Renal cortical epithelial cell (primary cell): ENCODE measurements around the gene GNB1L. TPM values are rescaled to one million over a fixed set of nuclear protein-coding genes. Genes with fewer than 3 reads are reported as not detected.
A peak's percentile ranks its signal among the peaks of the same experiment; 100 is the strongest.

Experiments used
- DNase-seq: peaks from one replicate; pipeline ENCODE4 v3.0.0-alpha.2; 2011; ENCODE audit warnings: low read depth
- total RNA-seq: library from RNA; depleted of rRNA; stranded (reverse); fragments of >200 nt; gene quantifications from 2 replicates; pipeline ENCODE4 v1.2.3, GENCODE V29; 2014

Gene GNB1L
- total RNA-seq = 4.9 and 7.3 TPM in 2 replicates

DNA sequence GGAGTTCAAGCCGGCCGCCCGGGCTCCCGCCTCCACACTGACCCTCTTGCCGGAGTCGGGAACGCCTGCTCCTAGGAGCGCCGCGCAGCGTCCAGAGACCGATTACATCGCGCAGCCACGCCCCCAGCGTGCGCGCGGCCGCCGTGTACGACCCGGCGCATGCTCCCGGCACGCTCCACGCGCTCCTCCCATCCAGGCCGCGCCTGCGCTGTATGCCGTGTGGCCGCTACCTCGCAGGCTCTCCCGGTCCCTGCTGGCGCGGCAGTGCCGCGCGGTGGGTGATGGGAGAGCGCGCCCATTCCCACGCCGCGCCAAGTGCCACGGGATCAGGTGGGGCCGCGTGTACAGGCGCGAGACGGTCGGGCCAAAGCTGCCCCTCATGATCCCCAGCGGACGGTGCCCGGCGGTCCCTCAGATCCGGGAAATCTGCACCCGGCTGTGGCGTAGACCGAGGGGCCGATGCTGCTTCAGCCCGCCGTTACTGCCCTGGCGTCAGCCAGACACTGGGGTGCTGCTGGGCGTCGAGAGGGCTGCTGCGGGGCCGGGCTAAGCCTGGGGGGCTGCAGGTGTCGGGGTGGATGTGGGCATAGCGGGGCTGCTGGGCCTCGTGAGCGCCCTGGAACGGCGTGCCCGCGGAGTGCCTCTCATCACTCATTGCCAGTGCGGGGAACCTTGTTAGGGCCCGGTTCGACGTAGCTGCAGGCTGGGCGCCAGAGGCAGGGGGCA is at the start of gene GNB1L, which contains the start of gene RTL10:
Gene GNB1L (minus strand): TSS at position 97 of the 726 bp plus-strand sequence. CDS start 33,519 bp downstream, outside the sequence.
Gene RTL10 (minus strand): TSS at position 97 of the 726 bp plus-strand sequence. CDS start 2,613 bp downstream, outside the sequence.
- peak; percentile 88 for DNase-seq

DNA sequence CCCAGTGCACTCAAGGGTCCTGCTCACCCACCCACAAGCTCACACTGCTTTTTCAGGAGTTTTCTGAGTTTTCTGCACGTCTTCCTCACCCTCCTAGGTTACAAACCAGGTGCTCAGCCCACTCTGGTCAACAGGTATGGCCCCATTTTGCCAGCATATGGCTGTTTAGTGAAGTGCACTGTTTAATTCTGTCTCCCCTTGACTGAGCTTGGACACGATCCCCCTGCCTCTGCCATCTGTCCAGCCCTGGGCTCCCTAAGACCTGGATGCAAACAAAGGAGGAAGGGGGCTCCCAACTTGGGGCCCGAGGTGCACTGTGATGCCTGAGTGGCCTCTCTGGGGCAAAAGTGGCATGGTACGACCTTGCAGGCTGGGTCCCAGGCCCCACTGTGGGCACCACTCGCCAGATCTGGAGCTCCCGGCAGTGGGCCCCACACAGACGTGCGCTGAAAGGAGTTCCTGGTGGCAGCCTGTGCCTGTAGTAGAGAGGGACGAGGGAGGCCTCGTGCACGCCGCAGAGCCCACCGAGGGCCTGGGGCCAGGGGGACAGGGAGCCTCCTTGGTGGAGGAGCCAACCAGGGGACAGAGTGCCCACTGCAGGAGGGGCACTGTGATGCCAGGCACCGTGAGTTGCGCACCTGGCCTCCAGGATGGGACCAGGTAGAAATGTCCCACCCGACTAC is 49.6 kb upstream of the GNB1L start:
- no peak for DNase-seq

GRCh38 chr22:19903513-19903912 is 48.8 kb upstream of the GNB1L start:
- no peak for DNase-seq

DNA sequence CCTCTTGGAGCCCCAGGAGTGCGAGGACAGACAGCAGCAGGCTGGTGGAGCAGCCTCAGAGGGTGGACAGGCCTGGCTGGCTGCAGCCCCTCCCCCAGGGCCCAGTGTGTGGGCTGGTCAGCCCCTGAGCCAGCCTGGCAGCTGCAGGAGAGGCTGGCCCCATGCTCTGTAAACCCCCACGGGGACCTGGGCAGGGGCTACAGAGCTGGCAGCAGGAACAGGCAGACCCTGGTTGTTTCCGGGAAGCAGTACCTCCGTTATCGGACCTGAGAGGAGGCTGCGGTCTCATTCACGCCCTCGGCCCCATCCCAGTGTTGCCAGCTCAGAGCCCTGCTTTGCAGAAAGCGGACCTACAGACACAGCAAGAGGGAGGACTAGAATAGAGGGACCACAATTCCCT is 48.4 kb upstream of the GNB1L start:
- no peak for DNase-seq

GRCh38 chr22:19902245-19902715 is 47.6 kb upstream of the GNB1L start:
- no peak for DNase-seq

- DNase-seq = no peak
Observed at GRCh38 chr22:19901577-19902244, 47.0 kb upstream of the GNB1L start.

- no peak for DNase-seq
Observed at GRCh38 chr22:19900707-19901436, 46.2 kb upstream of the GNB1L start.

DNA sequence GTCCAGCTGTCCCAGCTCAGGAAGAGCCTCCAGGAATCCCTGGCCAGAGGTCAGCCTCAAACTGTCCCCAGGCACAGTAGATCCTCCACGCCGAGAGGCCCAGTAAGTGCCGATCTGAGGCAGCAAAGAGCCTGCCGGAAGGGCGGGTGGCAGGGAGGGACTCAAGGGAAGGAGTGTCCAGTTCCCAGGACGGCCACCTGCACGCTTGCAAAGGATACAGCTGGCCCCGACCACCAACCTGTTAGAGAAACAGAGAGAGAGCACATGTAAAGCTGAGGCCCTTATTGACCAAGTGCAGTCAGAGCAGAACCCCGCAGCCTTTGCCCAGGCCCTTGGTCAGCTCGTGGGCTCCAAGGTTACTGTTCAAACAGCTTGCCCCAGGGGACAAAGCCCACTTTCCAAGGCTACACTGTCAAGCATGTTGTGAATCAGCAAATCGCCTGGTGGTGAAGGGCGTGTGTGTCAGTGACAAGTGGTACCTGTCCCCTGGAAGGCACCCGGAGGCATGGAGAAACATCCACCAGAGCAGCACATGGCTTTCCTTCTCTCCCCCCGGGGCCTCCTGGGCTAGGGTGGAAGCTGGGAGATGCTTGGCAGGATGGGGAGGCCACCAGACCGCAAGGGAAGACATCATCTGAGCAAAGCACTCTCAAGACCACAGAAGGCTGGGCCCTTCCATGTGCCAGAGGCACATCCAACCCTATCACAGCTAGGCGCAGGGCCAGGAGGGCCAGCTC is 44.3 kb upstream of the GNB1L start:
- DNase-seq = no peak

DNA sequence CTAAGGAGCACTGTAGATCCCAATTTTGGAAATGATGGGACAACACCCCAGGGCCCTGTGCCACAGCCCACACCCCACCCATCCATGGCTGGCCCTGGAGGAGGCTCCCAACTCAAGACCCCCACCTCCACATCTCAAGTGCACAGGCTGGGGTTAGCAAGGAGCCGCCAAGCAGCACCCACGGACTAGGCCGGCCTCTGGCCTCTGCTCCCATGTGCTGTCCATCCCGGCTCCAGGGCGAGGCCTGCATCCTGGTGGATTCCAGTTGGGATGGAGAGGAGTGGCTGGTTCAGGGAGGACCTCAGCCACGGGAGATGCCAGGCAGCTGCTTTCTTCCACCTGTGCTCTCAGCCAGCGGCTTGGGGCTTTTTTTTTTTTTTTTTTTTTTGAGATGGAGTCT is 43.5 kb upstream of the GNB1L start:
- DNase-seq = no peak

GRCh38 chr22:19897726-19898125 is 43.1 kb upstream of the GNB1L start:
- DNase-seq = no peak

DNA sequence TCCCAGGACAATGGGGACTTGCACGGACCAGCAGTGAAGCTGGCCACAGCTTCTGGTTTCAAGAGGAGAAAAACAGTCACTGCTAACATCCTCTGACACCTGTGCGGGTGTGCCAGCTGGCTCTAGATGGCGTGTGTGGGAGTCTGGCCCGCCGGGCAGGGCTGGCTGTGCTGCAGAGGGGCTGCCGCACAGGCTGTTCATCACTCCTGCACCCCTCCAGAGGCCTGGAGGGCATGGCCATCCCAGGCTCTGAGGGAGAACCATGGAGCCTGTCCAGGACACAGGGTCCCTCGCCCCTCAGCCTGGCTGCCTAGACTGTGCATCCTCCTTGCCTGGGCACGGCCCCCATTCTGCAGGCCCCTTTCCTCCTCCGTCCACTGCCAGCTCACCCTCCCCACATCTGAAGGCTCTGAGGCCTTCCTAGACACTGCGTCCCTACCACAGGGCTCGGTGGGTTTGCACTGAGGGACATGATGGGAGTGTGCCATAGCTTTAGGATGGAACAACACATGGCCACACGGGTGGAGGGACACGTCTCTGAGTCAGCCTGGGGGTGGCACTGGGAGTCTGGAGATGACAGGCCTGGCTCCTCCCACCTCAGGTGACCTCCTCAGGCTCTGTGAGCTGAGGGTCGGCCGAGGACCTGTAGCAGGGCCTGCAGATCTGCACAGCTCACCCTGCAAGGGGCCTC is 42.1 kb upstream of the GNB1L start:
- DNase-seq = no peak

GRCh38 chr22:19895160-19895849 is 40.6 kb upstream of the GNB1L start:
- DNase-seq = no peak

GRCh38 chr22:19893363-19893762 is 38.7 kb upstream of the GNB1L start:
- no peak for DNase-seq

- DNase-seq = peak; percentile 9
Observed at GRCh38 chr22:19892925-19893324, 38.3 kb upstream of the GNB1L start.

GRCh38 chr22:19892257-19892879 is 37.7 kb upstream of the GNB1L start:
- no peak for DNase-seq

GRCh38 chr22:19891317-19892256 is 36.9 kb upstream of the GNB1L start:
- DNase-seq = peak; percentile 67

DNA sequence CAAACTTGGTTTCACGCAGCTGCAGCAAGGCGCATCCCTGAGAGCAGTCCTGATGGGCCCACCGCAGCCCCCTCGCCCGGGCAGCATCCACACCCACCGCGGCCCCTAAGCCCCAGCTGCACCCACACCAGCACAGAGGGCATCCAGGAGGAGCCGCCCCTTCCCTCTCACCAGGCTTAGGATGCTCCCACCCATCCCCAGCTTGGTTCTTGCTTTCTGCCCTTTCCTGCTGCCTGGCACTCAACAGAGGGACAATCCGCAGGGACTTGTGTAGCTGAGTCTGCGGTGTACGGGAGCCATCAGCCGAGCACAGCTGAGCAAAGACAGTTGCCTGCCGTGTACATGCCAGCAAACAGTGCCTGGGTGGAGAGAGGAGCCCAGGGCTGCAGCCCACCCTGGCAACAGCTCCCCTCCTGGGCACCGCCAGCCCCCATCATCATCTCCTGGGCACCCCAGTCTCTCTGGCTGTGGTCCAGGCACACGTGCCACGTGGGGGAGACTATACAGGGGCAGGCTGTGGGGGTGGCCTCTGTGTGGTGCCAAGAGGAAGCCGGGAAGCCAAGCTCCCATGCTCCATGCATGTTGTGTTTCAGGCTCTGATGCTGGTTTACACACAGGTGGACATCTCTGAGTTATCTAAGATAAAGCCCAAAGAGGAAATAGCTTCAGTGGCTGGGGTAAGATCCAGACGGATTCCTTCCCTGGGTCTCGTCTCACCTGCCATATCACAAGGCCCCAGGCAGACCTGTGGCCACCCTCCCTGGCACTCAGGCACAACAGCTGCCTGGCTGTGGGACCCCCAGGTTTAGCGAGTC is 36.0 kb upstream of the GNB1L start:
- no peak for DNase-seq
